ENCODE results near the gene RNASE1.
"Not testable (repeated sequence)": the region's sequence is repeated elsewhere in the genome, so short reads cannot be mapped to it uniquely, and the experiment has no call there.

The RNASE1 gene

DNA sequence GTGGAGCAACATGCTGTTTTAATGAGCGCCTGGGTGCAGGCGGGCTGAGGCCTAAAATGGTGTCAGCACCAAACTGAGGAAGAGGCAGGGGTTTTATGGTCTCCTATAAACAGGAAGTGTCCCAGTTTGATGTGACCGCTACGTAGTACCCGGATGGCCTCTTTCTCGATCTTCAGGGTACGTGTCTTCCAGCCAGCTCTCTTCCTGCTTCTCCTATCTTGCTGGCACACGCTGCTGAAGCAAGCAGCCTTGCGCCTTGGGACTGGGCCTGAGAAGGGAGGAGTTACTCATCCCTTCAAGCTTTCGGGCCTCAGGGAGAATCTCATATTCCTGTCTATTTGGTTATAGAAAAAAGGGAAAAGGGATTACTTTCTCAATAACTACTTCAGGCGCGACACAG, 28.2 kb upstream of the RNASE1 start:
- H3K36me3 ChIP-seq (replicated peaks in 1 of 2; ENCODE audit: control insufficient read depth in 2 of 2, insufficient read depth in 2 of 2, low read length in 2 of 2): no peaks in the 10 kb centered on the region
- H3K27me3 ChIP-seq (ENCODE audit: control insufficient read depth in 3 of 3, insufficient read depth in 3 of 3, low read depth in 1 of 3, low read length in 3 of 3): no peaks in the 10 kb centered on the region
- no peak overlapping the region for H2AFZ ChIP-seq (ENCODE audit: low read length)
- no peak overlapping the region for H3K23ac ChIP-seq (ENCODE audit: low read depth, low read length, poor library complexity)
- H3K79me1 ChIP-seq (ENCODE audit: low read depth, low read length): no peaks in the 10 kb centered on the region
- no peak overlapping the region for H4K91ac ChIP-seq (ENCODE audit: low read depth, low read length, poor library complexity)
- H3K14ac ChIP-seq (ENCODE audit: low read length): no peak overlapping the region
- no peak overlapping the region for H2BK12ac ChIP-seq (ENCODE audit: low read length)
- no peak overlapping the region for H3K4me2 ChIP-seq (ENCODE audit: insufficient read depth, low read length, poor library complexity, severe bottlenecking)
- H3K27ac ChIP-seq (replicated peaks; ENCODE audit: low read length): no peak overlapping the region
- WGBS, 2 donors (ENCODE audit: extremely low coverage in 2 of 2, insufficient read length in 2 of 2, insufficient replicate concordance in 1 of 2): no CpG with 5 or more reads among the region's 12 CpGs
- H2BK5ac ChIP-seq (ENCODE audit: low read length): no peak overlapping the region
- no peak overlapping the region for H4K8ac ChIP-seq (ENCODE audit: low read depth, low read length)
- no peak overlapping the region for H3K4ac ChIP-seq (ENCODE audit: low read length)
- peaks cover 0 to 5% of the 10 kb centered on the region in 2 donors for H3K9me3 ChIP-seq (replicated peaks in 1 of 2; ENCODE audit: control insufficient read depth in 2 of 2, insufficient read depth in 1 of 2, low read depth in 1 of 2, low read length in 2 of 2)
- no peak overlapping the region for H3K4me3 ChIP-seq (ENCODE audit: low read length in 2 of 2)
- no peaks in the 10 kb centered on the region for H3K4me1 ChIP-seq (ENCODE audit: control insufficient read depth in 2 of 2, insufficient read depth in 1 of 2, low read depth in 1 of 2, low read length in 2 of 2)
- DNase-seq (ENCODE audit: low spot score): no peak
- H2BK15ac ChIP-seq (ENCODE audit: low read length): no peak overlapping the region
- no peak overlapping the region for H2BK120ac ChIP-seq (ENCODE audit: low read depth, low read length)
- H3K18ac ChIP-seq (ENCODE audit: low read length): no peak overlapping the region
- H2AK5ac ChIP-seq (ENCODE audit: low read depth, low read length): no peak overlapping the region
- H3K9ac ChIP-seq (ENCODE audit: low read depth, low read length, poor library complexity): no peak overlapping the region

GRCh38 chr14:20828024-20828694, 25.5 kb upstream of the RNASE1 start:
- H2BK5ac ChIP-seq (ENCODE audit: low read length); H3K79me1 ChIP-seq (ENCODE audit: low read depth, low read length); H2BK120ac ChIP-seq (ENCODE audit: low read depth, low read length); H3K18ac ChIP-seq (ENCODE audit: low read length); H3K4ac ChIP-seq (ENCODE audit: low read length); H3K27ac ChIP-seq (replicated peaks; ENCODE audit: low read length); H4K8ac ChIP-seq (ENCODE audit: low read depth, low read length); H3K4me3 ChIP-seq (ENCODE audit: low read length in 2 of 2); H4K91ac ChIP-seq (ENCODE audit: low read depth, low read length, poor library complexity); H3K4me1 ChIP-seq (ENCODE audit: control insufficient read depth in 2 of 2, insufficient read depth in 1 of 2, low read depth in 1 of 2, low read length in 2 of 2); H2AFZ ChIP-seq (ENCODE audit: low read length); H2AK5ac ChIP-seq (ENCODE audit: low read depth, low read length); H3K9ac ChIP-seq (ENCODE audit: low read depth, low read length, poor library complexity); H3K36me3 ChIP-seq (replicated peaks in 1 of 2; ENCODE audit: control insufficient read depth in 2 of 2, insufficient read depth in 2 of 2, low read length in 2 of 2); DNase-seq (ENCODE audit: low spot score); H3K4me2 ChIP-seq (ENCODE audit: insufficient read depth, low read length, poor library complexity, severe bottlenecking); H3K9me3 ChIP-seq (replicated peaks in 1 of 2; ENCODE audit: control insufficient read depth in 2 of 2, insufficient read depth in 1 of 2, low read depth in 1 of 2, low read length in 2 of 2); H2BK12ac ChIP-seq (ENCODE audit: low read length); H3K27me3 ChIP-seq (ENCODE audit: control insufficient read depth in 3 of 3, insufficient read depth in 3 of 3, low read depth in 1 of 3, low read length in 3 of 3); H2BK15ac ChIP-seq (ENCODE audit: low read length); H3K14ac ChIP-seq (ENCODE audit: low read length); H3K23ac ChIP-seq (ENCODE audit: low read depth, low read length, poor library complexity): not testable (repeated sequence)
- WGBS, 2 donors (ENCODE audit: extremely low coverage in 2 of 2, insufficient read length in 2 of 2, insufficient replicate concordance in 1 of 2): no CpG with 5 or more reads among the region's 11 CpGs

DNA sequence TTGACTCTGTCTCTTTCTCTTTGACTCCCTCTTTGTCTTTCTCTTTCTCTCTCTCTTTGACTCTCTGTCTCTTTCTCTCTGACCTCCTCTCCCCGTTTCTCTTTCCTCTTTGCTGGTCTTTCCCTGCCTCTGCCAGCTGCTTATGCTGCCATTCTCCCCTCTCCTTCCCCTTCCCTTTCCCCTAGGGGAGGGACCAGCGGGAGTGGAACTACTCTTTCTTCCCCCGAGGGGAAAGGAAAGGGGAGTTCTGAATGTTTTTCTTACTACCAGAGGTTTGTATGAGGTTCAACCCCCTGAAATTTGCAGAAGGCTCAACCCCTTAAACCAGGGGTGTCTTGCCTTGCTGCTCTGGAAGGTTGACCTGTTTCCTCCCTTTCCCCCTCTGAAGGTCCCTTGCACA, 24.7 kb upstream of the RNASE1 start:
- no peak overlapping the region for H3K4me3 ChIP-seq (ENCODE audit: low read length in 2 of 2)

GRCh38 chr14:20826666-20827065, 24.0 kb upstream of the RNASE1 start:
- H3K14ac ChIP-seq (ENCODE audit: low read length): not testable (repeated sequence)

More for the DNA sequence above, 24.7 kb upstream of the RNASE1 start:
- Histone ChIP-seq H2BK15ac (ENCODE audit: low read length) (no peak overlapping the region), H2BK120ac (ENCODE audit: low read depth, low read length) (no peak overlapping the region), H3K4me2 (ENCODE audit: insufficient read depth, low read length, poor library complexity, severe bottlenecking) (no peak overlapping the region), H3K27me3 (ENCODE audit: control insufficient read depth in 3 of 3, insufficient read depth in 3 of 3, low read depth in 1 of 3, low read length in 3 of 3) (no peaks in the 10 kb centered on the region), H3K9ac (ENCODE audit: low read depth, low read length, poor library complexity) (no peak overlapping the region), H3K23ac (ENCODE audit: low read depth, low read length, poor library complexity) (no peak overlapping the region), H3K14ac (ENCODE audit: low read length) (no peak overlapping the region), H3K18ac (ENCODE audit: low read length) (no peak overlapping the region), H3K4me1 (ENCODE audit: control insufficient read depth in 2 of 2, insufficient read depth in 1 of 2, low read depth in 1 of 2, low read length in 2 of 2) (no peaks in the 10 kb centered on the region), H4K91ac (ENCODE audit: low read depth, low read length, poor library complexity) (no peak overlapping the region), H2AFZ (ENCODE audit: low read length) (no peak overlapping the region), H3K4ac (ENCODE audit: low read length) (no peak overlapping the region), H3K36me3 (replicated peaks in 1 of 2; ENCODE audit: control insufficient read depth in 2 of 2, insufficient read depth in 2 of 2, low read length in 2 of 2) (no peaks in the 10 kb centered on the region), H3K27ac (replicated peaks; ENCODE audit: low read length) (no peak overlapping the region), H2BK12ac (ENCODE audit: low read length) (no peak overlapping the region), H3K9me3 (replicated peaks in 1 of 2; ENCODE audit: control insufficient read depth in 2 of 2, insufficient read depth in 1 of 2, low read depth in 1 of 2, low read length in 2 of 2) (peaks cover 0 to 5% of the 10 kb centered on the region in 2 donors), H3K79me1 (ENCODE audit: low read depth, low read length) (no peaks in the 10 kb centered on the region), H2BK5ac (ENCODE audit: low read length) (no peak overlapping the region), H4K8ac (ENCODE audit: low read depth, low read length) (no peak overlapping the region), H2AK5ac (ENCODE audit: low read depth, low read length) (no peak overlapping the region)
- no CpG with 5 or more reads among the region's 3 CpGs for WGBS, 2 donors (ENCODE audit: extremely low coverage in 2 of 2, insufficient read length in 2 of 2, insufficient replicate concordance in 1 of 2)
- DNase-seq (ENCODE audit: low spot score): no peak

More at GRCh38 chr14:20826666-20827065, 24.0 kb upstream of the RNASE1 start:
- not testable (repeated sequence) for H3K9ac ChIP-seq (ENCODE audit: low read depth, low read length, poor library complexity); H2AFZ ChIP-seq (ENCODE audit: low read length); H3K23ac ChIP-seq (ENCODE audit: low read depth, low read length, poor library complexity); H2BK15ac ChIP-seq (ENCODE audit: low read length); H4K91ac ChIP-seq (ENCODE audit: low read depth, low read length, poor library complexity); H3K18ac ChIP-seq (ENCODE audit: low read length); H2BK5ac ChIP-seq (ENCODE audit: low read length); H3K9me3 ChIP-seq (replicated peaks in 1 of 2; ENCODE audit: control insufficient read depth in 2 of 2, insufficient read depth in 1 of 2, low read depth in 1 of 2, low read length in 2 of 2); H3K4me2 ChIP-seq (ENCODE audit: insufficient read depth, low read length, poor library complexity, severe bottlenecking); H3K27me3 ChIP-seq (ENCODE audit: control insufficient read depth in 3 of 3, insufficient read depth in 3 of 3, low read depth in 1 of 3, low read length in 3 of 3); H3K36me3 ChIP-seq (replicated peaks in 1 of 2; ENCODE audit: control insufficient read depth in 2 of 2, insufficient read depth in 2 of 2, low read length in 2 of 2); H3K27ac ChIP-seq (replicated peaks; ENCODE audit: low read length); H3K4me3 ChIP-seq (ENCODE audit: low read length in 2 of 2); H2BK120ac ChIP-seq (ENCODE audit: low read depth, low read length); H3K79me1 ChIP-seq (ENCODE audit: low read depth, low read length); H3K4me1 ChIP-seq (ENCODE audit: control insufficient read depth in 2 of 2, insufficient read depth in 1 of 2, low read depth in 1 of 2, low read length in 2 of 2); DNase-seq (ENCODE audit: low spot score); H4K8ac ChIP-seq (ENCODE audit: low read depth, low read length); H2AK5ac ChIP-seq (ENCODE audit: low read depth, low read length); H3K4ac ChIP-seq (ENCODE audit: low read length); H2BK12ac ChIP-seq (ENCODE audit: low read length)
- no CpG with 5 or more reads among the region's 1 CpG for WGBS, 2 donors (ENCODE audit: extremely low coverage in 2 of 2, insufficient read length in 2 of 2, insufficient replicate concordance in 1 of 2)

Data from neuronal stem cell (in vitro differentiated cells).